ENCODE results near the gene DTNBP1. TPM values are rescaled to one million over a fixed set of nuclear protein-coding genes. Genes with fewer than 3 reads are reported as not detected.

The DTNBP1 gene
- total and polyA plus RNA-seq, 2 of the 8 experiments (the other 6 are each of a cell fraction or from before 2014, with no cell fraction given) = 13.5 to 22.1 TPM

- no peak for TF ChIP-seq ATF2 (IDR thresholded peaks at IDR 0.05; ENCODE audit: low read length)
- TF ChIP-seq RBBP5 (IDR thresholded peaks at IDR 0.05; ENCODE audit: borderline replicate concordance, low read depth, low read length) = no peak
- TF ChIP-seq JUND (IDR thresholded peaks at IDR 0.05; ENCODE audit: low read length) = no peak
Measured at GRCh38 chr6:15604843-15605242, 58.0 kb downstream of the DTNBP1 start (continued).
